ENCODE measurements around the gene CALHM1.
A peak's percentile ranks its signal among the peaks of the same experiment; 100 is the strongest.

Gene CALHM1

GRCh38 chr10:103452506-103453230 lies 6.0 kb downstream of the CALHM1 start:
- peak; percentile 55 for DNase-seq

- DNase-seq = peak; percentile 66
These were observed 6.7 kb downstream of the CALHM1 start, which contains the start of gene CALHM2 for GRCh38 chr10:103451831-103452505. Gene CALHM2, minus strand, starts transcription at chr10:103452370. Its CDS starts 2,429 bp downstream, at chr10:103449941.

DNA sequence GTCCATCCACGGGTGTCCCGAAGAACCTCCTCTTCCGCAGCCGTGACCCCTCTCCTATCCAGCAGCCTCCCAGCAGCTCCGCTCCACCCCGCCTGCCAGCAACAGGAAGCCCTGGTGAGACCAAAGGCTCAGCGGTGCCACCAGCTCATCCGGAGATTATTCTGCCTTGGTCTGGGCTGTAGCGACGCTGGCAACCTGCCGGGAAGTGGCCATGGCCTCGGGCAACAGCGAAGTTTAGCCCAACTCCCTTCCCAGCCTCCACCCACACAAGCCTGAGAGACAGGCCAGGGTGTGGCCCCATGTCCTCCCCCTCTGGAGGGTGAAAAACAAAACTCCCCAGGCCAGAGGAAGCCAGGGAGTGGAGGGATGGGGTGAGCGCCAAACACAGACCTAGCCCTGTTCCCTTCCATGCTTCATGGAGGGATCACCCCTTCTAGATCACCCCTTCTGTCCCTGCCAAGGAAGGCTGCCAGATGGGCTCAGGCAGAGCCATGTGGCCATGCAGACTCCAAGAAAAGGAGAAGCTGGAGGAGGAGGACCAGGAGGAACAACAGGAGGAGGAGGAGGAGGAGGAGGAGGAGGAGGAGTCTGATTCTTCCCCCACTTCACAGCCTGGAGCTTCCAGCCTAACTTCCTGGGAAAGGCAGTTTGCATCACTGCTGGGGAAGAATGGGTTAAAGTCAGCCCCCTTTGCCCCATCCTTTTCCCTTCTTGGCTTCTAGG lies 7.4 kb downstream of the CALHM1 start:
- DNase-seq = peak; percentile 90

- no peak for DNase-seq
These were observed 8.5 kb downstream of the CALHM1 start for GRCh38 chr10:103450201-103450695.

DNA sequence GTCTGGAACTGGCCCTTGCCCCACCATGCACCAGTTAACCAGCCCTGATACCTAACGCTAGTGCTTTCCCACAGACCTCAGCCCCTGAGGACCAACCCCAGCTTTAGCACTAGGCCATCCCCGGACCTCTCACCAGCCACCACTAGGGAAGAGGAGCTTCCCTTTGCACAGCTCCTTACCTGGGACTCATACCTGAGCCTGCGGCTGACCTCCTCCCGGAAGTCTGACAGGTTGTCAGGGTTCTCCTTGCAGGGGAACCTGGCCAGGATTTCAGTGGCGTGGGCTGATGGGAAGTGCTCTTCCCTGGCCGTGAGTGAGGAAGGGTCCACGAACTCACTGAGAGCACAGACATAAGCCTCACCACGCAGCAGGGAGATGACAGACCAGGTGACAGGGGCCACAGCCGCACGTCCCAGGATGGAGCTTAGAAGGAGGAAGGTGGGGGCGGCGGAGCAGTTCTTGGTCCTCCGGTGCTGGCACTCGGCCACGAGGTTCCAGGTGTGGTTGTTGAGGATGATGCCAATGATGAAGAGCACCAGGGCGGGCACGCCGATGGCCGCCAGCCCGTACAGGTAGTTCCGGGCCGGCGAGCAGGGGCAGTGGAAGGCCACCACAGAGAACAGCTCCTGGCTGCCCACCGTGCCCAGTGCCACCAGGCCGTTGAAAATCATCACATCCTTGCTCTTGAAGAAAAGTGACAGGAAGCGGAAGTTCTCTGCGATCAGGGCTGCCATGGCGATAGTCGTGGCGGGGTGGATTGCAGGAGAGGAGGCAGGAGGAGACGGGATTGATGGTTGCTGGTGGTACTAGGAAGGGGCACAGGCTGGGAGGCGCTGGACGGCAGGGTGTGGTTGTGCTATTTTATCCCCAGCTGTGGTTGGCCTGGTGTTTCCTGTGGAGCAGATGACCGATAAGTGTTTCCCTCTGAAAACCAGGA lies 9.2 kb downstream of the CALHM1 start:
- DNase-seq = no peak

DNA sequence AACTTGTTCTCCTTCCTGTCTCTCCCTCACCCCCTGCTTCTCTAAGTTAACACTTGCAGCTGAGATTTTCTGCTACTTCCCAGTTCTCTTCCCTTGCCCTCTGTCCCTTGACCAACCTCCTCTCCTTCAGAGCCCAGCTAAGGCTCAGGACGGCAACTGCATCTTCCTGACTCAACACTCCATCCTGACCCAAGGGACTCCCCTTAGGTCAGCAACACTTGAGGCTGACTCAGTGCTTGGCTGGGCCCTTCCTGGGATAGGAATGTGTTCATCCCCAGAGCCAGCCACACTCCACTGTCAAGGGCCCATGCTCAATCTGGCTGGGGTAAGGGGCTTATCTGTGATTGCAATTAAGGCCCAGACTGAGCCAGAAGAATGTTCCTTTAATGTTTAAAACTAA lies 10.0 kb downstream of the CALHM1 start:
- peak; percentile 90 for DNase-seq

GRCh38 chr10:103447187-103447586 lies 11.5 kb downstream of the CALHM1 start:
- DNase-seq = no peak

DNA sequence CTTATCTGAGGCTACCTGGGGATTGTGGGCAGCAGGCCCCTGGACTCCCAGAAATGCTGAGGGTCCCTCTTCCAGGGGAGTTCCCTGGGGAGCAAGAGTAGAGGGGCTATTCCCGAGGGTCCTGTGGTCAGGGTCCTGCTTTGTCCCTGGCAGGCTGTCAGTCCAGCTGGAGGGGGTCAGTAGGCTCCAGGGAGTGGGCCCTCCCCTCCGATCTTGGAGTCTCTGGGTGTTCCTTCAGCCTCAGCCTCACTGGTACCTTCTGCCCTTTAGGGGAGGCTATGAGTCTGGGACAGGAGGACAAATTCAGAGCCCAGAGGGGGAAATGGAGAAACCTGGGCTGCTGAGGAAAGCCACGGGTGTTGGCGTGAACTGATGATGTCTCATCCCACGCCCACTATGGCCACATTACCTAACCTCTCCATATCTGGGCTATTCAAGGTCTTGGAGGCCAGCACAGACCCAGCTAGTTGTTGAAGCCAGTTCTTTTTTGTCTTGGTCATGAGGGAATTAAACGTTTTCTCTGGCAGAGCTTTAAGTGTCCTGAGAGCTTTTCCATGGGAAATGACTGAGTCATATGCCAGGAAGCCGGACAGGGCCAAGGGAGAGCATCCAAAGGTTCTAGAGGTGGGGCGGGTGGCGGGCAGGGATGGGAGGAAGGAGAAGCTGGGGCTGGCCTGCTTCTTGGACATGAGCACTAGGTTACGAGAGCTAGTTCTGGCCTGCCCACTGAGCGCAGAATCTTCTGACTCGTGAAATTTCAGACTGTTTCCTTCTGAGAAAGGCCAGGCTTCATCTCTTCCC lies 12.7 kb downstream of the CALHM1 start:
- peak; percentile 76 for DNase-seq

DNA sequence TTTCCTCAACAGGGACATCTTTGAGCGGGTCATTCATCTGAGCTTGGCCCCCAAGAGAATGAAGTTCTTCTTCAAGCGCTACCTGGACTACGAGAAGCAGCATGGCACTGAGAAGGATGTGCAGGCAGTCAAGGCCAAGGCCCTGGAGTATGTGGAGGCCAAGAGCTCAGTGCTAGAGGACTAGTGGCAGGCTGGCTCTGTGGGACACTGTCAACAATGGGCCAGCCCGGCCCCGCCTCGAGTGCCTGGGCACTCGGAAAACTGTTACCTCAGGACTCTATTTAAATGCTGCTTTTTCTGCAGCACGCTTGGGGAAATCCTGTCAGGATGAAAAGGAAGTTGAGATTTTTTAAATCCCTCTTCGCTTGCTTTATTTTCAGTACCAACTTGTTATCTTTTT lies 13.3 kb downstream of the CALHM1 start:
- DNase-seq = no peak

GRCh38 chr10:103444478-103444877 lies 14.2 kb downstream of the CALHM1 start:
- DNase-seq = no peak

DNA sequence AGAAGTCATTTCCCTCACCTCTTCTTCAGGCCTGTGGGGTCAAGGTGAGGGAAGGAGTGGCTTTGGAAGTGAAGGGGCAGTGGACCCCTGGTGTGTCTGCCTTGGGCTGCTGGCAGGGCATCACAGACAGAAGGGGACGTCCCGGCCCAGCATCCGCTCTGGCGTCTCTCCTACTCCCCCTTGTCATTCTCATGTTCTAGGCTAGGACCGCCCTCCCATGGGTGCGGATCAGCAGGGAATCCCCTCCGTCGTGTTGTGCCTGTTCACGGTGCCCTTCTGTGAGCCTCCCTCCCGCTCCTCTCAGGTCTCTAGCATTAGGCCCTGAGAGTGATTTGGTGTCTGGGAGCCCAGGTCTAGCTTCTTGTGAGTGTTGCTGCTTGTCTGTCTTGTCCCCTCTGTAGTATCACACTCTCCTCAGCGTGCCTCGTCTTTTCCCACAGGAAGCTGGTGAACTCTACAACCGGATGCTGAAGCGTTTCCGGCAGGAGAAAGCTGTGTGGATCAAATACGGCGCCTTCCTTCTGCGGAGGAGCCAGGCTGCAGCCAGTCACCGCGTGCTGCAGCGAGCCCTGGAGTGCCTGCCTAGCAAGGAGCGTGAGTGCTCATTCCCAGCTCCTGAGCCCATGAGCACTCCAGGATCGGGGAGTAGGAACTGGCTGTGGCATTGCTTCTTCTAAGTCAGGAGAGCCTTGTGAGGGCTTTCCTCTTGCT lies 15.1 kb downstream of the CALHM1 start:
- no peak for DNase-seq

DNA sequence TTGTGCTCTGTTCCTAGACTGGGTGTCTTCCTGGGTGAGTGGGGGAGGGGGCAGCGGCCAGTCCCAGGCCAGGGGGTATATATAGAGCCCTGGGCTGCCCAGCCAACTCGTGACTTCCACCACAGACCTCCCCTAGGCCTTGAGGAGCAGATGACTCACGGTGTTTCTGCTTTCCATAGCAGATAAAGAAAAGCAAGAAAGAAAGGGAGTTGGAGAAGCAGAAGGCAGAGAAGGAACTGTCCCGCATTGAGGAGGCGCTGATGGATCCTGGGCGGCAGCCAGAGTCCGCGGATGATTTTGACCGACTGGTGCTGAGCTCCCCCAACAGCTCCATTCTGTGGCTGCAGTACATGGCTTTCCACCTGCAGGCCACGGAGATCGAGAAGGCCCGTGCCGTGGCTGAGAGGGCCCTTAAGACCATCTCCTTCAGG lies 16.7 kb downstream of the CALHM1 start:
- peak; percentile 34 for DNase-seq

GRCh38 chr10:103441611-103442010 lies 17.1 kb downstream of the CALHM1 start:
- DNase-seq = no peak

DNA sequence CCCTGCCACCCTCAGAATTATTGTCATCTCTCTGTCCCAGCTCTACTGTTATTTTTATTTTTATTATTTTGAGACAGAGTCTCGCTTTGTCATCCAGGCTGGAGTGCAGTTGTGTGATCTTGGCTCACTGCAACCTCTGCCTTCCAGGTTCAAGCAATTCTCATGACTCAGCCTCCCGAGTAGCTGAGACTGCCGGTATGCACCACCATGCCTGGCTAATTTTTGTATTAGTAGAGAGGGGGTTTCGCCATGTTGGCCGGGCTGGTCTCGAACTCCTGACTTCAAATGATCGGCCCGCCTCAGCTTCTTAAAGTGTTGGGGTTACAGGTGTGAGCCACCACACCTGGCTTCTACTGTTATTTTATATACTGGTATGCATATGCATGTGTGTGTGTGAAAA lies 17.5 kb downstream of the CALHM1 start:
- DNase-seq = peak; percentile 22

DNA sequence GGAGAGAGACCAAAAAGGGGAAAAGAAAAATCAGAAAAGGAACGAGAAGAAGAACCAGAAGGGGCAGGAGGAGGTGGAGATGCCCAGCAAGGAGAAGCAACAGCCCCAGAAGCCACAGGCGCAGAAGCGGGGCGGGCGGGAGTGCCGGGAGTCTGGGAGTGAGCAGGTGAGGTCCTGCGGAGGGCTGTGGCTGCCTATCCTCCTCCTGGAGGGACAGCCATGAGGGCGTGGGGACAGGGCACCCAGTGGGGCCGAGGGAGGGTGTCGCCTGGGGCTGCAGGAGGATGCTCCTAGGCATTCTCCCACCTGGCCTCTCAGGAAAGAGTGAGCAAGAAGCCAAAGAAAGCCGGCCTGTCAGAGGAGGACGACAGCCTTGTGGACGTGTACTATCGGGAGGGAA lies 18.3 kb downstream of the CALHM1 start:
- no peak for DNase-seq

DNA sequence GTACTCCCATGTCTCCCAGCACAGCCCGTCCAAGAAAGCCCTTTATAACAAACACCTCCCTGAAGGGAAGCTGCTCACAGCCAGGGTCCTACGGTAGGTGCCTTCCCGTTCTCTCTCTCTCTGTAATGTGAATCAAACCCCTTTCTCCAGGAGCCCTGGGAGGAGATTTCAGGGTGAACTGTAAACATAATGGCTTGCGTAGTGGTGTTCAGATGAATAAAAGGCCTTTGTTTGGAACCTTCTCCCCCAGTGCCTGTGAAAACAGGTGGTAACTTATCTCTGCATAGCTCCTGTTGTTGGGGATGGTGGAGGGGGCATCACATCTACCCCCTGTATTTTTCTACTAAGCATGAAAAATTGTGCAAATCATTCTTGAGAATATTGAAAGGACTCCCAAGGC lies 18.9 kb downstream of the CALHM1 start:
- no peak for DNase-seq

DNA sequence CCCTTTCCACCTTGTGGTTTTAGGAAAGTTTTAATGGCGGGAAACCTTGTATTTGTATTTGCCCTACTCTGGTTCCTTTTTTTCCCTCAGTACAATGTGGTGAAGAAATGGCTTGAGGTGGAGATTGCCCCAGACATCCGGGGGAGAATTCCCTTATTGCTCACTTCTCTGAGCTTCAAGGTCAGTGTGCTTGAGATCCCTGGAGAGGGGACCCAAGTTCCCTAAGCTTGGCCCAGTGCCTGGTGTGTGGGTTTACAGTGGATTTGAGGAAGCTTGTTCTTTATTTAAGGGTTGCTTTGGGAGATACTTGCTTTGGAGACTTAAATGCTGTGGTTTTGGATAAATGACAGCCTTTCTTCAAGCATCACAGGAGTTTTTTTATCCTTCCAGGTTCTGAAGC lies 24.8 kb downstream of the CALHM1 start:
- no peak for DNase-seq

GRCh38 chr10:103431902-103432301 lies 26.8 kb downstream of the CALHM1 start:
- DNase-seq = no peak

DNA sequence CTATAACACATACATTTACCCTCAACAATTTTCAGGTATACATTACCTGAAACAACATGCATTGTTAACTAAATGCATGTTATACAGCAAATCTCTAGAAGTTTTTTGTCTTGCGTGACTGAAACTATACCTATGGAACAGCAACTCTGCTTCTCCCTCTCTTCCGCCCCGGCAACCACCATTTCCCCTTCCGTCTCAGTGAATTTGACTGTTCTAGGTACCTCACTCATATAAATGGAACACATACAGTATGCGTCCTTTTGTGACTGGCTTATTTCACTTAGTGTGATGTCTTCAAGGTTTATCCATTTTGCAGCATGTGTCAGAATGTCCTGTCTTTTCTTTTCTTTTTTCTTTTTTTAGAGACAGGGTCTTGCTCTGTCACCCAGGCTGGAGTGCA lies 29.1 kb downstream of the CALHM1 start:
- no peak for DNase-seq

DNA sequence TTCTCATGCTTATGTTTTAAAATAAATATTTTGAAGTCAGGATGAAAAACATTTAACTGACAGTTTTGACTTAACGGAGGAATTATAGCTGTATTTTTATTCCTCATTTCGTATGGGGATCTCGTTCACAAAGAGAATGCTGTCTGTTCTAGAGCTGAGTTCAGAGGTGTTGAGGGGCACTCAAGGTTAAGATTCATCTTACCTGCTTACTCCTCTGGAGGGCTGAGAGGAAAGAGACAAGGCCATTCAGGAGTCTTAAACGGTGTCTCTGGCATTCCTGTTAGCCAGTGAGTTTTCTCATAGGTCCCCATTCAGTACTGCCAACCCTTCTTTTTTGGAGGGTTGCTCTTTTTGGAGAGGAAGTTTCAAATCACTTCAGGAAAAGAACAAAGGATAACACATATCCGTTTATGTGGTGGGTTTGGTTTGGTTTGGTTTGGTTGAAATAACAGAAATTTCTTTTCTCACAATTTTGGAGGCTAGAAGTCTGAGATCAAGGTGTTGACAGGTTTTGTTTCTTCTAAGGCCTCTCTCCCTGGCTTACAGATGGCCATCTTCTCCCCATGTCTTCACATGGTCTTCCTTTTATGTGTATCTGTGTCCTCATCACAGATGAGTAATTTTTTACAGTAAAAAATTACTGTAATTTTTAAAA lies 29.6 kb downstream of the CALHM1 start:
- no peak for DNase-seq

Data from EL (cell line).